Endothelial cell of umbilical vein (primary cell): ENCODE data around the gene SNX4. TPM values are rescaled to one million over a fixed set of nuclear protein-coding genes. Genes with fewer than 3 reads are reported as not detected.

Experiments
- BruUV-seq: library from RNA; stranded (reverse); fragments of 400-500 nt; replicated peaks from 2 replicates; lab custom pipeline; 2021; lab: Mats Ljungman, UMichigan
- CTCF ChIA-PET: fragments of 300-600, 350-600 bp; sonication (Branson Sonifier 250); formaldehyde crosslinking; loops from one replicate; lab custom pipeline; 2021; ENCODE audit warnings: antibody characterized with exemption, inconsistent platforms; lab: Charles Lee
- POLR2A ChIA-PET: fragments of 300-600, 350-600 bp; sonication (Branson Sonifier 250); formaldehyde crosslinking; loops from one replicate; lab custom pipeline; 2021; ENCODE audit warnings: antibody characterized with exemption, inconsistent platforms; lab: Charles Lee
- DNase-seq: peaks from one replicate; pipeline ENCODE4 v3.0.0-alpha.2; 2011; ENCODE audit warnings: low read depth, low spot score
- FAIRE-seq: peaks from 2 replicates; lab custom pipeline; 2011; peaks lifted over from hg19 to GRCh38; lab: Jason Lieb, UNC
- H2AFZ ChIP-seq: 2 replicates; pipeline ENCODE4 v1.6.0; 2012; ENCODE audit warnings: low read depth, low read length, control low read depth, inconsistent platforms
- H3K27ac ChIP-seq: 2 replicates; pipeline ENCODE4 v1.5.1; 2011; ENCODE audit warnings: low read depth, mild to moderate bottlenecking, control low read depth, low read length, moderate library complexity; ENCODE audit not compliant: insufficient read depth
- H3K27me3 ChIP-seq, 2 experiments: 2 replicates each; pipeline versions ENCODE4 v1.6.0 to v1.6.1; 2011; ENCODE audit warnings: low read length in 2 of 2, mixed read lengths in 1 of 2; ENCODE audit not compliant: control insufficient read depth in 2 of 2, insufficient read depth in 2 of 2
- H3K36me3 ChIP-seq, 2 experiments: 2 replicates in 1 of 2; 3 replicates in 1 of 2; pipeline ENCODE4 v1.5.1; 2011; ENCODE audit warnings: low read length in 2 of 2, mild to moderate bottlenecking in 1 of 2, moderate library complexity in 1 of 2; ENCODE audit not compliant: control insufficient read depth in 2 of 2, insufficient read depth in 2 of 2; ENCODE audit errors: extremely low read depth in 1 of 2
- H3K4me1 ChIP-seq: 3 replicates; pipeline ENCODE4 v1.5.1; 2011; ENCODE audit warnings: mild to moderate bottlenecking, low read length; ENCODE audit not compliant: control insufficient read depth, insufficient read depth; ENCODE audit errors: extremely low read depth
- H3K4me2 ChIP-seq: 2 replicates; pipeline ENCODE4 v1.6.1; 2011; ENCODE audit warnings: low read length, control low read depth, mixed read lengths; ENCODE audit not compliant: insufficient read depth
- H3K4me3 ChIP-seq, 3 experiments: fragments of 200-600 bp in 1 of 3; sonication (generic), shearing (Covaris generic) in 1 of 3; replicated peaks in 1 of 3; 2 replicates each; pipeline ENCODE4 v1.5.1; 2011 to 2016; ENCODE audit warnings: control low read depth in 3 of 3, low read length in 3 of 3, mild to moderate bottlenecking in 2 of 3, inconsistent platforms in 1 of 3, low read depth in 1 of 3, moderate library complexity in 1 of 3; ENCODE audit not compliant: insufficient read depth in 1 of 3
- H3K79me2 ChIP-seq: 2 replicates; pipeline ENCODE4 v1.6.0; 2012; ENCODE audit warnings: low read length, inconsistent platforms; ENCODE audit not compliant: control insufficient read depth, insufficient read depth
- H3K9ac ChIP-seq: replicated peaks from 2 replicates; pipeline ENCODE3; 2011; ENCODE audit warnings: low read length, control low read depth; ENCODE audit not compliant: insufficient read depth; ENCODE audit errors: extremely low read depth
- H3K9me1 ChIP-seq: replicated peaks from 3 replicates; pipeline ENCODE4 v1.6.0; 2011; ENCODE audit warnings: mild to moderate bottlenecking, low read length; ENCODE audit not compliant: control insufficient read depth, insufficient read depth; ENCODE audit errors: extremely low read depth
- H3K9me3 ChIP-seq: replicated peaks from 2 replicates; pipeline ENCODE4 v1.5.1; 2012; ENCODE audit warnings: low read length, inconsistent platforms; ENCODE audit not compliant: control insufficient read depth, insufficient read depth
- H4K20me1 ChIP-seq: replicated peaks from 2 replicates; pipeline ENCODE3; 2011; ENCODE audit warnings: mild to moderate bottlenecking, low read length; ENCODE audit not compliant: control insufficient read depth, insufficient read depth; ENCODE audit errors: extremely low read depth
- CTCF ChIP-seq, 2 donors: IDR thresholded peaks; 1 replicate in 1 of 2; 2 replicates in 1 of 2; pipeline ENCODE4 v1.5.1; 2011; ENCODE audit warnings: low read length in 2 of 2, mild to moderate bottlenecking in 2 of 2, moderate library complexity in 2 of 2, control low read depth in 1 of 2, inconsistent platforms in 1 of 2, low read depth in 1 of 2; ENCODE audit not compliant: insufficient read depth in 1 of 2; ENCODE audit errors: extremely low read depth in 1 of 2
- EZH2 ChIP-seq: IDR thresholded peaks from 2 replicates; pipeline ENCODE4 v1.6.1; 2012; ENCODE audit warnings: borderline replicate concordance, low read depth, mild to moderate bottlenecking, moderate library complexity, low read length, inconsistent platforms; ENCODE audit not compliant: severe bottlenecking
- JUN ChIP-seq: IDR thresholded peaks from 2 replicates; pipeline ENCODE4 v1.6.1; 2011; ENCODE audit warnings: borderline replicate concordance, low read depth; ENCODE audit not compliant: insufficient read length, insufficient read depth
- MYC ChIP-seq: IDR thresholded peaks from one replicate; pipeline ENCODE4 v1.6.1; 2011; ENCODE audit warnings: mild to moderate bottlenecking, low read depth, low read length
- POLR2AphosphoS5 ChIP-seq: IDR thresholded peaks from 2 replicates; pipeline ENCODE4 v1.6.1; 2012; ENCODE audit warnings: low read depth, mild to moderate bottlenecking, control low read depth, low read length, moderate library complexity; ENCODE audit not compliant: insufficient read depth
- dilution Hi-C: fragments of 300-500 bp; cut with MboI; formaldehyde crosslinking; loops from one replicate; pipeline ENCODE4 v1.15.0; 2019; ENCODE audit warnings: low sequenced_read_pairs; ENCODE audit not compliant: extremely low pct_ligation_motif_present
- intact Hi-C: fragments of 100-400 bp; cut with micrococcal nuclease; formaldehyde crosslinking; loops from one replicate; pipeline ENCODE4 v1.10.0; 2022
- polyA plus RNA-seq, 4 experiments: library from polyadenylated mRNA; depleted of rRNA in 3 of 4; stranded (reverse) in 3 of 4; unstranded in 1 of 4; fragments of >200 nt; gene quantifications; 2 replicates each; pipeline versions ENCODE4 v1.2.1 to v1.2.3, GENCODE V29; 2011 to 2012; ENCODE audit warnings: missing spikeins in 1 of 4
- total RNA-seq: library from RNA; stranded (reverse); gene quantifications from 2 replicates; pipeline ENCODE4 v1.2.3, GENCODE V29; 2021
- TF ChIP-seq, protein P1 (sequence below): IDR thresholded peaks from 2 replicates; pipeline ENCODE4 v1.6.1; 2011; ENCODE audit not compliant: insufficient read depth, insufficient read length

The SNX4 gene
- total and polyA plus RNA-seq, 2 donors (not counting 3 experiments of a cell fraction or from before 2014, with no cell fraction given), result 7.5 to 39.2 TPM

GRCh38 chr3:125435231-125435630 lies 84.8 kb downstream of the SNX4 start:
- H3K27me3 ChIP-seq, result no peaks in the 10 kb centered on the region
- no peaks in the 10 kb centered on the region for H3K9me3 ChIP-seq
- H2AFZ ChIP-seq, result no peak overlapping the region
- no peaks in the 10 kb centered on the region for H3K4me1 ChIP-seq
- TF ChIP-seq JUN (no peak), EZH2 (no peak), MYC (no peak), POLR2AphosphoS5 (no peak), CTCF (IDR thresholded peaks at IDR 0.05; ENCODE audit: extremely low read depth in 1 of 2, insufficient read depth in 1 of 2, low read depth in 1 of 2, low read length in 2 of 2) (no peak)
- TF ChIP-seq, protein P1, sequence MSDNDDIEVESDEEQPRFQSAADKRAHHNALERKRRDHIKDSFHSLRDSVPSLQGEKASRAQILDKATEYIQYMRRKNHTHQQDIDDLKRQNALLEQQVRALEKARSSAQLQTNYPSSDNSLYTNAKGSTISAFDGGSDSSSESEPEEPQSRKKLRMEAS, result no peak
- BruUV-seq, result no TSS peak
- no peak overlapping the region for H3K27ac ChIP-seq
- H3K36me3 ChIP-seq, result no peaks in the 10 kb centered on the region
- no peak overlapping the region for H3K4me3 ChIP-seq
- no peaks in the 10 kb centered on the region for H3K9me1 ChIP-seq
- intact Hi-C loops, result loop anchor here (5.0 kb wide), 4 partner anchors 152 to 673 kb away; no protein-coding TSS in a partner anchor
- dilution Hi-C loops, result no loop called here
- FAIRE-seq (no peak), DNase-seq (no peak)
- CTCF ChIA-PET, result interaction anchor here (0.9 to 2.4 kb wide), 4 partner anchors 10 to 439 kb away, joined by 3 to 8 read pairs (median 3); no protein-coding TSS in a partner anchor
- no peak overlapping the region for H3K4me2 ChIP-seq
- POLR2A ChIA-PET, result no interaction called here
- no peak overlapping the region for H3K9ac ChIP-seq
- H4K20me1 ChIP-seq, result no peaks in the 10 kb centered on the region
- H3K79me2 ChIP-seq, result no peaks in the 10 kb centered on the region
